Dermis microvascular lymphatic vessel endothelial cell (primary cell): ENCODE data around the gene PTBP1. TPM values are rescaled to one million over a fixed set of nuclear protein-coding genes. Genes with fewer than 3 reads are reported as not detected.
"Not testable (repeated sequence)": the region's sequence is repeated elsewhere in the genome, so short reads cannot be mapped to it uniquely, and the experiment has no call there.

Experiments
- DNase-seq, 2 donors: peaks; one replicate each; pipeline versions ENCODE4 v3.0.0 to v3.0.0-alpha.2; 2010; ENCODE audit warnings: low read depth in 2 of 2
- total RNA-seq: library from RNA; depleted of rRNA; stranded (reverse); fragments of >200 nt; gene quantifications from 2 replicates; pipeline ENCODE4 v1.2.1, GENCODE V29; 2014

PTBP1 gene
- total RNA-seq, 1 donor from 2014 or later, result 128 TPM

GRCh38 chr19:853614-854220 is 56.5 kb downstream of the PTBP1 start:
- DNase-seq, result not testable (repeated sequence)

GRCh38 chr19:854549-854948 is 57.3 kb downstream of the PTBP1 start:
- no peak for DNase-seq

GRCh38 chr19:855142-855541 is 57.9 kb downstream of the PTBP1 start:
- DNase-seq, result no peak

- DNase-seq, result no peak
These were observed 58.4 kb downstream of the PTBP1 start for GRCh38 chr19:855566-856120.

GRCh38 chr19:858284-858683 is 61.0 kb downstream of the PTBP1 start:
- no peak for DNase-seq

GRCh38 chr19:858868-859843 is 61.9 kb downstream of the PTBP1 start, which contains the start of gene CFD:
Gene CFD, plus strand, starts transcription at chr19:859664. Its CDS starts 26 bp downstream, at chr19:859690.
- no peak for DNase-seq

- no peak for DNase-seq
These were observed 64.0 kb downstream of the PTBP1 start for GRCh38 chr19:861141-861755.

Other genes starting within 250 kb of the PTBP1 start
- 205 and 268 TPM in 2 replicates for gene BSG, start 224.9 kb upstream of the PTBP1 start, total RNA-seq
- 0.39 and 0.76 TPM in 2 replicates for gene HCN2, start 207.6 kb upstream of the PTBP1 start, total RNA-seq
- 19.3 and 23.9 TPM in 2 replicates for gene POLRMT, start 163.9 kb upstream of the PTBP1 start, total RNA-seq
- gene FGF22, start 157.6 kb upstream of the PTBP1 start, total RNA-seq, result not detected in 2 replicates
- 18.9 and 30.0 TPM in 2 replicates for gene RNF126, start 134.2 kb upstream of the PTBP1 start, total RNA-seq
- gene FSTL3, start 121.1 kb upstream of the PTBP1 start, total RNA-seq, result 3.1 and 5.9 TPM in 2 replicates
- gene PRSS57, start 102.0 kb upstream of the PTBP1 start, total RNA-seq, result not detected in 2 replicates
- gene PALM, start 88.5 kb upstream of the PTBP1 start, total RNA-seq, result 35.3 and 54.0 TPM in 2 replicates
- gene MISP, start 46.3 kb upstream of the PTBP1 start, total RNA-seq, result not detected in 2 replicates
- 0.38 and 0.39 TPM in 2 replicates for gene PLPPR3, start 24.5 kb downstream of the PTBP1 start, total RNA-seq
- gene AZU1, start 30.4 kb downstream of the PTBP1 start, total RNA-seq, result not detected in 2 replicates
- not detected in 2 replicates for gene PRTN3, start 43.5 kb downstream of the PTBP1 start, total RNA-seq
- not detected in 2 replicates for gene ELANE, start 54.9 kb downstream of the PTBP1 start, total RNA-seq
- 2.2 and 2.5 TPM in 2 replicates for gene CFD, start 62.2 kb downstream of the PTBP1 start, total RNA-seq
- 20.2 and 30.7 TPM in 2 replicates for gene MED16, start 95.7 kb downstream of the PTBP1 start, total RNA-seq
- not detected in 2 replicates for gene RNU6-9, start 96.0 kb downstream of the PTBP1 start, total RNA-seq
- 29.4 and 47.7 TPM in 2 replicates for gene R3HDM4, start 115.8 kb downstream of the PTBP1 start, total RNA-seq
- gene KISS1R, start 119.9 kb downstream of the PTBP1 start, total RNA-seq, result under 0.01 TPM in 1 of 2 replicates, not detected in the other
- gene ARID3A, start 128.6 kb downstream of the PTBP1 start, total RNA-seq, result 4.2 and 7.2 TPM in 2 replicates
- gene WDR18, start 186.9 kb downstream of the PTBP1 start, total RNA-seq, result 79.8 and 94.1 TPM in 2 replicates
- 0.25 and 0.26 TPM in 2 replicates for gene GRIN3B, start 203.0 kb downstream of the PTBP1 start, total RNA-seq
- gene TMEM259, start 223.7 kb downstream of the PTBP1 start, total RNA-seq, result 31.8 and 60.1 TPM in 2 replicates
- gene RNU6-2, start 224.1 kb downstream of the PTBP1 start, total RNA-seq, result not detected in 2 replicates
- 92.6 and 93.6 TPM in 2 replicates for gene CNN2, start 229.2 kb downstream of the PTBP1 start, total RNA-seq
- 3.7 and 4.6 TPM in 2 replicates for gene ABCA7, start 242.7 kb downstream of the PTBP1 start, total RNA-seq